IMR-90 (cell line): Measurements from ENCODE around the gene GHR. TPM values are rescaled to one million over a fixed set of nuclear protein-coding genes. Genes with fewer than 3 reads are reported as not detected.

Experiments
- ATAC-seq: fragments of 200-7000 bp; cut with Tn5 transposase; 2 replicates; pipeline ENCODE4 v1.9.1; 2020; ENCODE audit warnings: low read depth, mild to moderate bottlenecking, moderate library complexity
- BruUV-seq: library from RNA; stranded (reverse); fragments of 400-500 nt; replicated peaks from 2 replicates; lab custom pipeline; 2021; lab: Mats Ljungman, UMichigan
- CTCF ChIA-PET: fragments of 300-600 bp; formaldehyde crosslinking; extraction: SDS; loops from one replicate; lab custom pipeline; 2021; ENCODE audit warnings: antibody characterized with exemption; lab: Yijun Ruan, JAX
- POLR2A ChIA-PET: fragments of 300-600 bp; sonication (Branson Sonifier 250); formaldehyde crosslinking; loops from one replicate; lab custom pipeline; 2022; ENCODE audit warnings: antibody characterized with exemption; ENCODE audit not compliant: unreplicated experiment; lab: Charles Lee
- DNase-seq: peaks from one replicate; pipeline ENCODE4 v3.0.0; 2013
- H2AFZ ChIP-seq: replicated peaks from 2 replicates; pipeline ENCODE3; 2013; ENCODE audit warnings: low read length, mild to moderate bottlenecking; ENCODE audit not compliant: poor library complexity
- H2AK5ac ChIP-seq: 2 replicates; pipeline ENCODE4 v1.6.1; 2013; ENCODE audit warnings: low read depth, low read length, inconsistent platforms
- H2AK9ac ChIP-seq: replicated peaks from 2 replicates; pipeline ENCODE3; 2013; ENCODE audit warnings: mild to moderate bottlenecking, low read depth, low read length, moderate library complexity; ENCODE audit not compliant: poor library complexity
- H2BK120ac ChIP-seq: 2 replicates; pipeline ENCODE4 v1.6.1; 2013; ENCODE audit warnings: low read depth, low read length, inconsistent platforms
- H2BK15ac ChIP-seq: 3 replicates; pipeline ENCODE4 v1.6.1; 2013; ENCODE audit warnings: low read depth, low read length, inconsistent platforms
- H2BK20ac ChIP-seq: 2 replicates; pipeline ENCODE4 v1.6.1; 2013; ENCODE audit warnings: low read depth, mild to moderate bottlenecking, inconsistent platforms, low read length, moderate library complexity
- H2BK5ac ChIP-seq: 2 replicates; pipeline ENCODE4 v1.6.1; 2013; ENCODE audit warnings: mild to moderate bottlenecking, low read depth, low read length, inconsistent platforms; ENCODE audit not compliant: poor library complexity, severe bottlenecking
- H3K14ac ChIP-seq: replicated peaks from 2 replicates; pipeline ENCODE4 v1.6.1; 2013; ENCODE audit warnings: low read depth, low read length, inconsistent platforms
- H3K18ac ChIP-seq: 2 replicates; pipeline ENCODE4 v1.6.1; 2013; ENCODE audit warnings: low read depth, low read length, control low read depth
- H3K23ac ChIP-seq: 2 replicates; pipeline ENCODE4 v1.6.1; 2013; ENCODE audit warnings: low read depth, low read length, inconsistent platforms
- H3K27ac ChIP-seq: 2 replicates; pipeline ENCODE4 v1.5.1; 2013; ENCODE audit warnings: mild to moderate bottlenecking, control low read depth, low read length; ENCODE audit not compliant: insufficient read depth
- H3K27me3 ChIP-seq: 2 replicates; pipeline ENCODE4 v1.6.1; 2013; ENCODE audit warnings: low read length; ENCODE audit not compliant: control insufficient read depth, insufficient read depth
- H3K36me3 ChIP-seq: 2 replicates; pipeline ENCODE4 v1.6.1; 2013; ENCODE audit warnings: low read length, mixed read lengths; ENCODE audit not compliant: control insufficient read depth, insufficient read depth
- H3K4ac ChIP-seq: 2 replicates; pipeline ENCODE4 v1.6.1; 2013; ENCODE audit warnings: low read depth, low read length, inconsistent platforms
- H3K4me1 ChIP-seq: 2 replicates; pipeline ENCODE4 v1.6.1; 2013; ENCODE audit warnings: low read length, mixed read lengths; ENCODE audit not compliant: control insufficient read depth, insufficient read depth
- H3K4me2 ChIP-seq: 2 replicates; pipeline ENCODE4 v1.6.1; 2013; ENCODE audit warnings: low read depth, mild to moderate bottlenecking, control low read depth, low read length, moderate library complexity
- H3K4me3 ChIP-seq: 2 replicates; pipeline ENCODE4 v1.5.1; 2013; ENCODE audit warnings: low read depth, mild to moderate bottlenecking, control low read depth, low read length, moderate library complexity; ENCODE audit not compliant: insufficient read depth
- H3K56ac ChIP-seq: 2 replicates; pipeline ENCODE4 v1.6.1; 2013; ENCODE audit warnings: low read length, inconsistent platforms; ENCODE audit not compliant: insufficient read depth; ENCODE audit errors: extremely low read depth
- H3K79me1 ChIP-seq, 2 experiments: 2 replicates each; pipeline ENCODE4 v1.6.1; 2013; ENCODE audit warnings: low read length in 2 of 2, inconsistent platforms in 1 of 2, low read depth in 1 of 2
- H3K9ac ChIP-seq: 2 replicates; pipeline ENCODE4 v1.6.1; 2013; ENCODE audit warnings: low read depth, low read length, control low read depth
- H3K9me1 ChIP-seq: 2 replicates; pipeline ENCODE4 v1.6.1; 2013; ENCODE audit warnings: low read length, inconsistent platforms; ENCODE audit not compliant: insufficient read depth
- H3K9me3 ChIP-seq: 2 replicates; pipeline ENCODE4 v1.6.1; 2013; ENCODE audit warnings: low read length; ENCODE audit not compliant: control insufficient read depth, insufficient read depth
- H4K20me1 ChIP-seq: 2 replicates; pipeline ENCODE4 v1.6.1; 2013; ENCODE audit warnings: low read length, inconsistent platforms; ENCODE audit not compliant: insufficient read depth
- H4K5ac ChIP-seq: 2 replicates; pipeline ENCODE4 v1.6.1; 2013; ENCODE audit warnings: mild to moderate bottlenecking, low read depth, low read length, control low read depth
- H4K8ac ChIP-seq, 2 experiments: 2 replicates each; pipeline ENCODE4 v1.6.1; 2013; ENCODE audit warnings: low read depth in 2 of 2, low read length in 2 of 2, control low read depth in 1 of 2, inconsistent platforms in 1 of 2
- H4K91ac ChIP-seq: 2 replicates; pipeline ENCODE4 v1.6.1; 2013; ENCODE audit warnings: low read depth, low read length, inconsistent platforms; ENCODE audit not compliant: insufficient read depth
- BHLHE40 ChIP-seq: fragments of 150-350 bp; IDR thresholded peaks from 2 replicates; pipeline ENCODE4 v1.6.1; 2016; ENCODE audit warnings: mild to moderate bottlenecking, low read depth, low read length
- CEBPB ChIP-seq: IDR thresholded peaks from 2 replicates; pipeline ENCODE4 v1.6.1; 2012; ENCODE audit warnings: low read depth, low read length, improper control_type of control experiment
- MAZ ChIP-seq: IDR thresholded peaks from 2 replicates; pipeline ENCODE4 v1.6.1; 2012; ENCODE audit warnings: low read depth, mild to moderate bottlenecking, low read length, improper control_type of control experiment, moderate library complexity, borderline replicate concordance
- NFE2L2 ChIP-seq: fragments of 150-350 bp; IDR thresholded peaks from 2 replicates; pipeline ENCODE4 v1.6.1; 2016; ENCODE audit warnings: low read depth, mild to moderate bottlenecking, low read length
- RCOR1 ChIP-seq: IDR thresholded peaks from 2 replicates; pipeline ENCODE4 v1.6.1; 2012; ENCODE audit warnings: mild to moderate bottlenecking, low read length, improper control_type of control experiment; ENCODE audit not compliant: insufficient replicate concordance
- RFX5 ChIP-seq: IDR thresholded peaks from 2 replicates; pipeline ENCODE4 v1.8.0; 2012; ENCODE audit warnings: low read depth, mild to moderate bottlenecking, low read length, moderate library complexity
- SMC3 ChIP-seq: fragments of 150-350 bp; IDR thresholded peaks from 2 replicates; pipeline ENCODE4 v1.6.1; 2016; ENCODE audit warnings: low read depth, mild to moderate bottlenecking, antibody characterized with exemption, low read length, moderate library complexity
- WGBS, 2 experiments: methylation state at CpG; one replicate each; pipeline versions ENCODE4 v1.1.5 to v1.1.7; 2013; ENCODE audit warnings: missing lambda C conversion rate in 2 of 2; ENCODE audit not compliant: insufficient read length in 1 of 2; ENCODE audit errors: extremely low coverage in 2 of 2; 5-methylcytosine and 5-hydroxymethylcytosine counted together
- dilution Hi-C: fragments of 300-500 bp; cut with HindIII; formaldehyde crosslinking; loops from one replicate; pipeline ENCODE4 v1.14.3; 2018; ENCODE audit warnings: low sequenced_read_pairs; ENCODE audit not compliant: unreplicated experiment
- in situ Hi-C: fragments of 300-500 bp; cut with MboI; formaldehyde crosslinking; loops from 3 replicates; pipeline ENCODE4 v1.14.3; 2019; ENCODE audit warnings: low sequenced_read_pairs, inconsistent platforms, mixed read lengths
- intact Hi-C: fragments of 100-400 bp; cut with micrococcal nuclease; formaldehyde crosslinking; loops from 2 replicates; pipeline ENCODE4 v1.10.0; 2022
- polyA plus RNA-seq, 3 experiments: library from polyadenylated mRNA; depleted of rRNA; stranded (reverse); fragments of >200 nt; gene quantifications; 2 replicates each; pipeline ENCODE4 v1.2.3, GENCODE V29; 2012; ENCODE audit warnings: low replicate concordance in 1 of 3
- total RNA-seq: library from RNA; depleted of rRNA; stranded (reverse); fragments of >200 nt; gene quantifications from 2 replicates; pipeline ENCODE4 v1.2.3, GENCODE V29; 2012
- TF ChIP-seq, protein P1 (sequence below): conservative IDR thresholded peaks from 2 replicates; pipeline ENCODE4 v1.5.1; 2012; ENCODE audit warnings: mild to moderate bottlenecking, low read depth, low read length, improper control_type of control experiment
- TF ChIP-seq, protein P2 (sequence below): fragments of 150-350 bp; IDR thresholded peaks from 2 replicates; pipeline ENCODE4 v1.6.1; 2017; ENCODE audit warnings: mild to moderate bottlenecking, antibody characterized with exemption, low read length, low read depth

Gene GHR
- total and polyA plus RNA-seq, 2 of the 4 experiments (the other 2 are of a cell fraction), result 0.36 to 1.1 TPM

DNA sequence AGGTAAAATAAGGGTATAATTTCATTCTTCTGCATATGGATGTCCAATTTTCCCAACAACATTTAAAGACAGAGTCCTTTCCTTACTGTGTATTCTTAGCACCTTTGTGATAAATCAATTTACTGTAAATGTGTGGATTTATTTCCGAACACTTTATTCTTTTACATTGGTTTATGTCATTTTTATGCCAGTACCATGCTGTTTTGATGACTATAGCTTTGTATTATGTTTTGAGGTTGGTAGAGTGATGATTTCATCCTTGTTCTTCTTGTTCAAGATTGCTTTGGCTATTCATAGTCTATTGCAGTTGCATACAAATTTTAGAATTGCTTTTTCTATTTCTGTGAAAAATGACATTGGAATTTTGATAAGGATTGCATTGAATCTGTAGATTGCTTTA is 280.0 kb downstream of the GHR start:
- DNase-seq (no peak), ATAC-seq (no peak)
- Histone ChIP-seq H3K18ac (no peak overlapping the region), H2AFZ (no peak overlapping the region), H3K36me3 (no peaks in the 10 kb centered on the region), H2AK5ac (no peak overlapping the region), H3K4me3 (no peak overlapping the region), H3K9me3 (no peaks in the 10 kb centered on the region), H2BK120ac (no peak overlapping the region), H3K9me1 (no peaks in the 10 kb centered on the region), H3K23ac (no peak overlapping the region), H2BK5ac (no peak overlapping the region), H4K8ac (no peak overlapping the region), H3K79me1 (no peaks in the 10 kb centered on the region), H2AK9ac (no peak overlapping the region), H3K14ac (no peak overlapping the region), H3K4me2 (no peak overlapping the region), H3K4me1 (no peaks in the 10 kb centered on the region), H4K5ac (no peak overlapping the region), H3K56ac (no peak overlapping the region), H3K27me3 (no peaks in the 10 kb centered on the region), H3K27ac (no peak overlapping the region), H2BK20ac (no peak overlapping the region), H3K9ac (no peak overlapping the region), H4K91ac (no peak overlapping the region), H2BK15ac (no peak overlapping the region), H3K4ac (no peak overlapping the region), H4K20me1 (no peaks in the 10 kb centered on the region)
- WGBS, 2 experiments, result no CpG with 5 or more reads among the region's 1 CpG
- dilution Hi-C loops, result no loop called here
- TF ChIP-seq RFX5 (no peak), MAZ (no peak), RCOR1 (no peak), CEBPB (no peak), SMC3 (no peak), BHLHE40 (no peak), NFE2L2 (no peak)
- TF ChIP-seq, protein P1, sequence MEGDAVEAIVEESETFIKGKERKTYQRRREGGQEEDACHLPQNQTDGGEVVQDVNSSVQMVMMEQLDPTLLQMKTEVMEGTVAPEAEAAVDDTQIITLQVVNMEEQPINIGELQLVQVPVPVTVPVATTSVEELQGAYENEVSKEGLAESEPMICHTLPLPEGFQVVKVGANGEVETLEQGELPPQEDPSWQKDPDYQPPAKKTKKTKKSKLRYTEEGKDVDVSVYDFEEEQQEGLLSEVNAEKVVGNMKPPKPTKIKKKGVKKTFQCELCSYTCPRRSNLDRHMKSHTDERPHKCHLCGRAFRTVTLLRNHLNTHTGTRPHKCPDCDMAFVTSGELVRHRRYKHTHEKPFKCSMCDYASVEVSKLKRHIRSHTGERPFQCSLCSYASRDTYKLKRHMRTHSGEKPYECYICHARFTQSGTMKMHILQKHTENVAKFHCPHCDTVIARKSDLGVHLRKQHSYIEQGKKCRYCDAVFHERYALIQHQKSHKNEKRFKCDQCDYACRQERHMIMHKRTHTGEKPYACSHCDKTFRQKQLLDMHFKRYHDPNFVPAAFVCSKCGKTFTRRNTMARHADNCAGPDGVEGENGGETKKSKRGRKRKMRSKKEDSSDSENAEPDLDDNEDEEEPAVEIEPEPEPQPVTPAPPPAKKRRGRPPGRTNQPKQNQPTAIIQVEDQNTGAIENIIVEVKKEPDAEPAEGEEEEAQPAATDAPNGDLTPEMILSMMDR, result no peak
- TF ChIP-seq, protein P2, sequence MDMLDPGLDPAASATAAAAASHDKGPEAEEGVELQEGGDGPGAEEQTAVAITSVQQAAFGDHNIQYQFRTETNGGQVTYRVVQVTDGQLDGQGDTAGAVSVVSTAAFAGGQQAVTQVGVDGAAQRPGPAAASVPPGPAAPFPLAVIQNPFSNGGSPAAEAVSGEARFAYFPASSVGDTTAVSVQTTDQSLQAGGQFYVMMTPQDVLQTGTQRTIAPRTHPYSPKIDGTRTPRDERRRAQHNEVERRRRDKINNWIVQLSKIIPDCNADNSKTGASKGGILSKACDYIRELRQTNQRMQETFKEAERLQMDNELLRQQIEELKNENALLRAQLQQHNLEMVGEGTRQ, result no peak
- BruUV-seq, result no TSS peak
- in situ Hi-C loops, result no loop called here
- CTCF ChIA-PET, result no interaction called here
- intact Hi-C loops, result no loop called here
- POLR2A ChIA-PET, result no interaction called here
